Hepatic stellate cell (primary cell): ENCODE data around the gene SPCS2.
"Not testable (repeated sequence)": the region's sequence is repeated elsewhere in the genome, so short reads cannot be mapped to it uniquely, and the experiment has no call there.

ENCODE experiments used
- DNase-seq: peaks from one replicate; pipeline ENCODE4 v3.0.0; 2011; ENCODE audit warnings: low spot score

Gene SPCS2

DNA sequence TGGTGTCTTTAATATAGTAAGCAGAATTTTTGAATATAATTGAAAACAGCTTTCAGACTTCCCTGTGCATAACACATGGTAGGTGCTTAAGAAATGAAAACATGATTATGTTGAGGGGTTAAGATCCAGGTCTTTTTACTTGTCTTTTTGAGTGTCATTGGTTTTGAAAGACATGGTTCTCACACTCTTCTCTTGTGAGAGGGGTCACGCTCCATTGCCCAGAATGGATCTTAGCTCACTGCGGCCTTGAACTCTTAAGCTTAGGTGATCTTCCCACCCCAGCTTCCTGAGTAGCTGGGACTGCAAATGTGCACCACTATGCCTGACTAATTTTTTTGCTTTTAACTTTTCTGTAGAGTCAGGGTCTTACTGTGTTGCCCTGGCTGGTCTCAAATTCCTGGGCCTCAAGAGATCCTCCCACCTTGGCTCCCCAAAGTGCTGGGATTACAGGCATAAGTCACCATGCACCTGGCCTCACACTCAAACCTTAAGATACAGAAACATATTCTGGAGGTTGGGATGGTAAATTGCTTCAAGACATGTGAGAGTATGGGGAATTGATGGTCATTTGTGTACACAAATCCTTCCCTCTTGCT, 1.4 kb downstream of the SPCS2 start:
- no peak for DNase-seq

DNA sequence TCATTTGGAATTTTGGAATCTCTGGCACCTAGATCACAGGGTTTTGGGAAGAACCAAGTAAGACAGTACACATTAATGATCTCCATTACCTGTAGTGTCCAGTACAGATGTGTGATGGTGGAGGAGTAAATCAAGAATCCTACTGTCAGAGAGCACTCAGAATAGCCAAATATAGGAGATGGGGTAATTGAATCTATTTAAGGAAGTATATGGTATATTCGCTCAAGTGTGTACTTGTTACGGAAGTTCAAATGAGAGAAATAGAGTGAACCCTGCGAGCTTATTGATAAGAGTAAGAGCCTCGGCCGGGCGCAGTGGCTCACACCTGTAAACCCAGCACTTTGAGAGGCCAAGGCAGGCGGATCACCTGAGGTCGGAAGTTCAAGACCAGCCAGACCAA, 2.2 kb downstream of the SPCS2 start:
- DNase-seq, result no peak

DNA sequence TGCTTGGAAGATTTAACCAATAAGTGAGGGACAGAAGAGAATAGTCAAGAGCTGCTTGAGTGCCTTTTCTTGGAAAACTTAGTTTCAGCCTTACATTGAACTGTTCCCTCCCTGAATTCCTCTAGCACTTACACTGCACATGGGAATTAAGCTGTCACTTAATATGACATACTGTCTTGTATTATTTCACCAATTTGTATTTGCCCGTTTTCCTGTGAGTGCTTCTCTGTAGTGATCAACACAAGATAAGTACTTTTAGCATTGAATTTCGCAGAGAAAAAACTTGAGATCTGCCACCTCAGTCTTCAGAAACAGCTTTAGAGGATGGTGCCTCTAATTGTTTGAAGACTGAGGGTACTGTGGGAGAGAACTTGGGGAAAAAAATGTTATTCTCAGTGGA, 3.7 kb downstream of the SPCS2 start:
- DNase-seq, result no peak

DNA sequence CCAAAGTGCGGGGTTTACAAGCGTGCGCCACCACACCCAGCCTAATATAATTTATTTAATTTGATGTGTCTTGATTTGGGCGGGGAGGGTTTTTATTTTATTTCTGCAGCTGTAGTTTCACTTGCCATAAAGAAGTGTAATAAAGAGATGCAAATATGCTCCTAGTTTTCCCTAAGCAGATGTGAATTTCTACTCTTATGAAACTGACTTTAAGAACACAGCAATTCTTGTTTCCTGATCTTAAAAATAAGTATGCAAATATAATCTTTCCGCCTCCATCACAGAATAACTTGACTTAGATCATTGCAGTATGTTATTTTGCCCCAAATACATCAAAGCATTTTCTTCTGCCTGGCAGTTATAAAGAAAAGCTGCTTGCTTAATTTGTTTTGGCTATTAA, 4.4 kb downstream of the SPCS2 start:
- no peak for DNase-seq

DNA sequence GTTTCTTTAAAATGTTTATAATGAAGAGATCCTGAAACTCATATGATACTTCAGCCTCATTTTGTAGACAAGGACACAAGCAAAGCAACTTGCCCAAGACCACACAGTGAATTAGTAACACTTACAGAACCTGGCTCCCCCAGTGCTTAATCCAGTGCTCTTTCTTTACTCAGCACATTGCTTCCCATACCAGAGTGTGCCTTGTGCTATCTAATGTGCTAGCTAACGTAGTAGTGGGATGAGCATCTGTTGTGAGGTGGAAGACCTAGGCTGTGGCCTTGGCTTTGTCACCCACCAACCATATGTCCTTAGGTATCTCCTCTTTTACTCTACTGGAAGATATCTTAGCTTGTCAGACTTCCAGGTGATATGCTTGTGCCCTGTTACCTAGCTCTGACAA, 5.1 kb downstream of the SPCS2 start:
- no peak for DNase-seq

DNA sequence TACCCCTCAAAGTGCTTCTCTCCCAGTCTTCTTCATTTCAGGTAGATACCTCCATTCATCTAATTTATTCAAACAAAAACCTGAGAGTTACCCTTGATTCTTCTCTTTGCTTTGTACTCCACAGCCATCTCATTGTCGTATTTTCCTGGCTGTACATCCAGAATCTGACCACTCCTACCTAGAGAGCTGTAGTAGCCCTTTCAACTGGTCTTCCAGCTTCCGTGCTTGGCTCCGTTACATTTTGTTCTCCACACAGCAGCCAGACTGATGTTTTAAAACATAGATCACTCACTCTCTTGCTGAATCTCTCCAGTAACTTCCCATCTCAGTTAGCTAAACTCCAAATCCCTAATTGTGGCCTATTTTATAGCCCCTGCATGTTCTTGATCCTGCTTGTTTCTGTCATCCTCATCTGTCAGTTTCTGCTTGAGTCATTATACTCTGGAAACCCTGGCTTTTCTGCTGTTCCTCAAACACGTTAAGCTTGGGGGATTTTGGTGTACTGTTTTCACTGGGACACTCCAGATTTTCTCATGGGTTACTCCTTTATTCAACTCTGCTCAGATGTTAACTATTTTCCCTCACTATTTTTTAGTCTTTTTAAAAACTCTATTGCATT, 7.4 kb downstream of the SPCS2 start:
- DNase-seq, result no peak

DNA sequence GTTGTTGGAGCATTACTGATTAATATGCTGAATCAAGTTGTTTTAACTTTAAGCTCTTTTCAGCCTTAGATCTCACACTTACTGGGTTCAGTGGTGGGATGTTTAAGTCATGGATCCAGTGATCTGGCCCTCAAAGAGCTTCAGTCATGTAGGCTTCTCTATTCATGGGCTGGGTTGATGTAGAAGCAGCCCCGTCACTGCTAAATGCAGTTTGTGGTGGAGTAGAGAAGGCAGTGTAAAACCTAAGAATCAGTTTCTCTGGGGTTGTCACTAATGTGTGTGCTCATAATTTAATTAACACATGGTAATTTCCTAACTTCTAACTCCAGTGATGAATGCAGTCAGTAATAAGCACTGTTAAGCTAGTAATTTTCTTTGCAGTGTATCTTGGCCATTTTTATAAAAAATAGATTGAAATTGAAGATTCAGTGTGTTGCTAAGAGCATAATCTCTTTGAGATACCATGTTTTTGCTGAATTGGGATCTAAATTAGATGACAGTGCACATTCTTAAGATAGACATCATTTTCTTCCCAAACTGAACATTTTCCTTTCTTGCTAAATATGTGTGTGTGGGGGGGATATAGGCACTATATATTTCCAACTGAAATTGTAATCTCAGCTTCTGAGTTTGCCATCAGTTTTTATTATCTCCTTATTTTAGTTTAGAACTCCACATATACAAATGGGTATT, 9.0 kb downstream of the SPCS2 start:
- no peak for DNase-seq

DNA sequence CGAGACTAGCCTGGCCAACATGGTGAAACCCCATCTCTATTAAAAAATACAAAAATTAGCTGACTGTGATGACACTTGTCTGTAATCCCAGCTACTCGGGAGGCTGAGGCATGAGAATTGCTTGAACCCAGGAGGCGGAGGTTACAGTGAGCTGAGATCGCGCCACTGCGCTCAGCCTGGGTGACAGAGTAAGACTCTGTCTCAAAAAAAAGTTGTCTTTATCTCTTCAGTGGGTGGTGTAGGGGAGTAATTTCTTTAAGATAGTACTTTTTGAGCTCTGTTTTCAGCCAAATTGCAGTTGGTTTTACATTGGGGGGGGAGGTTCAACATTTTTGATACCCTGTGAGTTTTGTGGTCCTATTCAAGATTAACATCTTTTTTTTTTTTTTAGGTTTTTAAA, 11.1 kb downstream of the SPCS2 start:
- not testable (repeated sequence) for DNase-seq

DNA sequence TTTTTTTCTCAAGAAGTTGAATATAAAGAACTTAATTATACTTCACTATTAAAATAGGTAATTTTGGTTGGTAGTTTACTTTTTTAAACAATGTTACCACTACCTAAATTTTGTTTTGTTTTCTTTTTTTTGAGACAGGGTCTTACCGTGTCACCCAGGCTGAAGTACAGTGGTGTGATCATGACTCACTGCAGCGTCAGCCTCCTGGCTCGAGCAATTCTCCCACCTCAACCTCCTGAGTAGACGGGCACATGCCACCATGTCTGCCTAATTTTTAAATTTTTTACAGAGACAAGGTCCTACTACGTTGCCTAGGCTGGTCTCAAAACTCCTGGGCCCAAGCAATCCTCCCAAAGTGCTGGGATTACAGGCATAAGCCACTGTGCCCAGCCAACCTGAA, 17.6 kb downstream of the SPCS2 start:
- no peak for DNase-seq

DNA sequence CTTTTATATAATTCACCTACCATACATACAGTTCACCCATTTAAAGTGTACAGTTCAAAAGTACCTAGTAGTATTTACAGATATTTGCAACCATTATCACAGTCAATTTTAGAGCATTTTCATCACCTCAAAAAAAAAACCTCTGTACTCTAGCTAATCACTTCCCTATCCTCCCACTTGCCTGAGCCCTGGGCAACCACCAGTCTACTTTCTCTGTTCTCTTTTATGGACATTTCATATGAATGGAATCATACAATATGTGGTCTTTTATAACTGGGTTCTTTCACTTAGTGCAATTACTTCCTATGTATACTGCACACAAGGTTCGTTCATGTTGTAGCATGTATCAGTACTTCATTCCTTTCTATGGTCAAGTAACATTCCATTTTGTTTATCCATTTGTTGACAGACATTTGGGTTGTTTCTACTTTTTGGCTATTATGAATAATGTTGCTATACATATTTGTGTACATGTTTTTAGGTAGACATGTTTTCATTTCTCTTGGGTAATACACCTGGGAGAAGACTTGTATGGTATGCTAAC, 21.9 kb downstream of the SPCS2 start:
- DNase-seq, result no peak

DNA sequence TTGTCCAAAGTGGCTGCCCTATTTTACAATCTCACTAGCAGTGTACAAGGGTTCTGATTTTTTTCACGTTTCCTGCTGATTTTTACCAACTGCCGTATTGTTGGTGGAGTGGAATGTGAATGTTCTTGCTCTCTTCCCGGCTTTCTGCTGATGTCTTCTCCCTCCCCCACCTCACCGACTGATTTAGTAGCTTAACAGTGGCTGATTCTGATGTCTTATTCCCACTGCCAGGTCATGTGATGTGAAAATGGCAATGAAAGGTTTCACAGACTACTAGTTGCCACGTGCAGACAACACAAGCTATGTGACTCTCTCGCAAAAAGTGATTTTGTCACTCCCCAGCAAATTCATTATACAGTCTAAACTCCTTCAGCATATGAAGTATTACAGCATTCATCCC, 22.4 kb downstream of the SPCS2 start:
- DNase-seq, result no peak

DNA sequence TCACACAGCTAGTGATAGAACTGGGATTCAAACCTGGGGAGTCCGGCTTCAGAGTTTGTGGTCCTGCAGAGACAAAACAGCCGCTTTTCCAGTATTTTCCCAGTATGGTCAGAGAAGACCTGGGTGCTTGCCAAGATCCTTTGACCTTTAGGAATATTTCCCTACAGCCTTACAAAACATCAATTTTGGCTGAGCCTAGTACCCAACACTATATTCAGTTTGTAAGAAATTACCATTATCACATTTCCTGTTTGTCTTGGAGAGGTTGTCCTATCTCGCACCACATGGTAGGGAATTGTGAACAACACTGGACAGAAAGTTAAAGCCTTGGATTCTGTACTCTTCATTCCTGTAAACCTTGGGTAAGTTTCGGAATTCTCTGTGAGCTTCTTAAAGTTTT, 29.0 kb downstream of the SPCS2 start:
- DNase-seq, result no peak

DNA sequence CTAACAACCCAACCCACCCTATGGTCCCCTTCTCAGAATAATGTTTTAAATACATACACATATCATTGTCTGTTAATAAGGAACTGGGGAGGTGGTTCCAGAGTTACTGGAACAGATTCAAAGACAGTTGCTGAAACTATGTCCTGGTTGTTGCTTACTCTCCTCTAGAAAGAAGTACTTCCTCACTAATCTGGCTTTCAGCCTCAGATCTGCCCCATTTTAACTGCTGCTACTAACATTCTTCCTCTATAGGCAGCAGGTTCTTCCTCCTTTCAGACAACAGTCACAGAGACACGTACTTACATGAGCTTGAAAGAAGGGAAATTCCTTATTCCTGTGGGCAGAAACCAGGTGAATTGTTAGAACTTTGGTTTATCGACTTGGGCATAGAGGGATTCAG, 31.6 kb downstream of the SPCS2 start:
- no peak for DNase-seq

DNA sequence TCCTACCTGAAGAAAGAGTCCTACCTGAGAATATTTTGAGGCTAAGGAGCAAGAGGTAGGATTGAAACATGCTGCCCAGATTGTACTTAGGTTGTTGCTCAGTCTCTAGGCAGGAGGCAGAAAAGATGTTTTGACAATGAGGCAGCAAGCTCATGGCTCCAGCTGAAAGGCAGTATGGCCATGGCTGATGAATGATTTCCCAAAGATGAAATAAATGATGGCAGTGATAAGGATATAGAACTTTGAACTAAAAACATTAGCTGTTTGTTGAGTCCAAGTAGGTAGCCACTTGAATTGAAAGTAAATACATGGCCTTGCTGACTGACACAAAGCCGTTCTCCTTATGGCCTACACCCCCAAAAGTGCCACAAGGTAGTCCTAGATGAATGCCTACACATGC, 32.8 kb downstream of the SPCS2 start:
- DNase-seq, result no peak

DNA sequence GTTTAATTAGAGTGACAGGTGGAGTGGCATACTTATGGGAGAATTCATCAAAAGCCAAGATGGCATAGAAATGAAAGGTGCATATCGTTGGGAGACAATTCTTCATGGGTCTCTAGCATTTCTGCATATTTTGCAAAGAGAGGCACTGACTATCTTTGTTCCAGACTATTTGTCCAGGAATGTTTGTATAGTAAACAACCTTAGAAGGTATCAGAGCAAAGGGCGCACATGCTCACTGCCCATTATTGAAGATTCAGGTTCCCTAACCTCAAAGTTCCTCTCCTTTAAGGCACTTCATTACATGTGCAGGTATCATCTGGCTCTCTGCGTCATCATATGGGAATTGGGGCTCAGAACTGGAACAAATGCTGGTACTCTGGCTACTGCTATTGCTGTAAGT, 35.0 kb downstream of the SPCS2 start:
- DNase-seq, result no peak

DNA sequence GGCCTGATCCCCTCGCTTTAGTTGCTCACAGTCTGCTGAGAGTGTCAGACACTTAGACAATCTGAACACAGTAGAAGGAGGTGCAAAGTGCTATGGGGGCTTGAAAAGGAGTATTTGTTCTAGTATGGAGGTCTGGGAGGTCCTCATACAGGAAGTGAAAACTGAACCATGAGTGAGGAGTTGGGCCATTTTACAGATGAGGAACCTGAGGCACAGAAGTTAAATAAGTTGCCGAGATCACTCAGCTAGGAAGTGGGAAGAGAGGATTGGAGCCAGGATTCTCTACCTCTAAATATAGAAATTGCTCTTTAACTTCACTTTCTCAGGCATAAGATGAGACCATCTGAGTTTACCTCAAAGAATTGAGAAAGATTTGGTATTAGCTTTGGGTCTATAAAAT, 35.7 kb downstream of the SPCS2 start:
- no peak for DNase-seq

DNA sequence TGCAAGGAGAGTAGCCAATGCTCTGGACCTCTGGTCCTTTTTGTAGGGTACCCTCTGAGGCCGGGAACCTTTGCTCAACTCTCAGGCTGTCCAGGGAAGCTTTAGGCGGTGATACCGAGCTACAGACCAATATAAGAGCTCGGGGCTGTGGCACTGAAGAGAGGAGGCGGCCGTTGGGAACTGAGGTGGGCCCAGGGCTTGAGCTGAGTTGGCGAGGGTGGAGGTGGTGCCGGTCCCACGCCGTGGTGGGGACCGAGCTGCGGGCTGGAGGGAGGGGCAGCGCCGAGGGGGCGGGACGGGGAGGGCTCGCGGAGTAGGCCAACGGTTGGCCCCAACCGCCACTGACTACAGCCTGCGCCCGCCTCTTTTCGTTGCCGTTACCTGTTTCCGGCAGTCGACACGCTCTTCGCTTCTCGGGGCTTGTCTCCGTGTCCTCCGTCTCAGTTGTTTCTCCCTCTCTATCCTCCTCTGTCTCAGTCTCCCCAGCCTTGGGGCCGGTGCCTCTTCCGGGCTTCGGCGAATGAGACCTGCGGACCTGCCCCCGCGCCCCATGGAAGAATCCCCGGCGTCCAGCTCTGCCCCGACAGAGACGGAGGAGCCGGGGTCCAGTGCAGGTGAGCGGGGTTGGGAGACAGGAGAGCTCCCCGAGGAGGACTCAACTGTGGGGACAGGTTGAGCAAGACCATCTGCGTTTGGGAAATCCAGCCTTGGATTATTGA, 39.6 kb downstream of the SPCS2 start, which contains the start of gene NEU3:
NEU3 (plus strand) TSS at position 393 of the 719 bp plus-strand sequence; CDS start at position 521, 128 bp downstream.
- DNase-seq, result peak; percentile 78

DNA sequence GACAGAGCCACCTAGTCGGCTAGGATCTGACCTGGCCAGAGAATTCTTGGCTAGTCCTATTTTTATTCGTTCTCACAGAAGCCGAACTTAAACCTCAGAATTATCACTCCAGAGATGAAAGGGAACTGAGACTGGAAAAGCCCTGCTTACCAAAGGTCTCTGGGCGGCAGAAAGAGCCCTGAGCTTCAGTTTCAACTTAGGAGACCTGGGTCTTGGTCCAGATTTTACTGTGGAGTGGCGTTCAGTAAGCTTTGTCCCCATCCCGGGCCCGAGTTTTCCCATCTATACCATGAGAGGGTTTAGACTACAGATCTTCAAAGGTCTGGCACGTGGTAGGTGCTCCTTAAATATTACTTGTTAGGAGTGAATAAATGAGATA, 40.2 kb downstream of the SPCS2 start:
- peak; percentile 15 for DNase-seq

DNA sequence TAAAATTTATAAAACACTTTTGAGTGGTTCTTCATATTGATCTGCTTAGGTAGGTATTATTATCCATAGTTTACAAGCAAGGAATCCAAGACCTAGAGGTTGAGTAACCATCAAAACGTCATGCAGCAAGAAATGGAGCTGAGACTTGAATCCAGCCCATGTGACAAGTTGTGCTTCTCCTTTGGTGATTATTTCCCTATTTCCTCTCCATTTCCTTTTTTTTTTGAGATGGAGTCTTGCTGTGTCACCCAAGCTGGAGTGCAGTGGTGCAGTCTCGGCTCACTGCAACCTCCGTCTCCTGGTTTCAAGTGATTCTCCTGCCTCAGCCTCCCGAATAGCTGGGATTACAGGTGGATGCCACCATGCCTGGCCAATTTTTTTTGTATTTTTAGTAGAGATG, 41.1 kb downstream of the SPCS2 start:
- DNase-seq, result not testable (repeated sequence)

DNA sequence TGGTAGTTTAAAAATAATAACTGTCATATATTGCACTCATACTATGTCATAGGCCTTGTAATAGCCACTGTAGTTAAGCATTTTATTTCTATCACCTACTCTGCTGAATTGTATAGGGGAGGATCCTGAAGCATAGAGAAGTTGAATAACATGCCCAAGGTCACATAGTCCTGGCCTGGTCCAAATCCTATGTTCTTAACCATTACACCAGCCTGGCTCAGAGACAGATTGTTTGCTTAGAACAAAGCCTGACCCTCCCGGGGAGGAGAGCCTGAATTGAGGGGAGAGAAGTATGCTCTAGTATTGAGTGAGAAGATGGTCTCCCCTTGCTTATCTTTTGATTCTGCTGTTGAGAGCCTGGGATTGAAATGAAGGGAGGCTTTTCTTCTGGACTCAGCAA, 41.9 kb downstream of the SPCS2 start:
- no peak for DNase-seq

DNA sequence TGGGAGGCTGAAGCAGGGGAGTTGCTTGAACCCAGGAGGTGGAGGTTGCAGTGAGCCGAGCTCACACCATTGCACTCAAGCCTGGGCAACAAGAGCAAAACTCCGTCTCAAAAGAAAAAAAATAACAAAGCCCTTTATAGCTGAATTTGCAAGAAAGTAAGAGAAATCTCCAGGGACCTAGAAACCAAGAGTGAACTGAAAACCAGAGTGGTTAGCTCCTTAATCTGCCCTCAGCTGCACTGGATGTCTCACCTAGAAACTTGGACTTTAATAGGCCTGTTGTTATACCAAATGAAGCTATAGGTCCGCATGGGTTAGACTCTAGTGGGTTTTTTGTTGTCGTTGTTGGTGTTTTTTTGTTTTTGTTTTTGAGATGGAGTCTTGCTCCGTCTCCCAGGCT, 43.8 kb downstream of the SPCS2 start:
- DNase-seq, result no peak

DNA sequence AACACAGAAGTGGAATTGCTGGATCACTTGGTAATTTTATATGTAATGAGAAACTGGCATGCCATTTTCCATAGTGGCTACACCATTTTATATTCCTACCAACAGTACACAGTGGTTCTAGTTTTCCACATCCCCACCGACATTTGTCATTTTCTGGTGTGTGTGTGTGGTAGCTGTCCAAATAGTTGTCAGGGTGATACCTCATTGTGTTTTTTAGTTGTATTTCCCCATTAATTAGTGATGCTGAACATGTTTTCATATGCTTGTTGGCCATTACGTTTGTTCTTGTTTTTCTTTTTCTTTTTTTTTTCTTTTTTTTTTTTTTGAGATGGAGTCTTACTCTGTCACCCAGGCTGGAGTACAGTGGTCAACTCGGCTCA, 51.9 kb downstream of the SPCS2 start:
- DNase-seq, result no peak

DNA sequence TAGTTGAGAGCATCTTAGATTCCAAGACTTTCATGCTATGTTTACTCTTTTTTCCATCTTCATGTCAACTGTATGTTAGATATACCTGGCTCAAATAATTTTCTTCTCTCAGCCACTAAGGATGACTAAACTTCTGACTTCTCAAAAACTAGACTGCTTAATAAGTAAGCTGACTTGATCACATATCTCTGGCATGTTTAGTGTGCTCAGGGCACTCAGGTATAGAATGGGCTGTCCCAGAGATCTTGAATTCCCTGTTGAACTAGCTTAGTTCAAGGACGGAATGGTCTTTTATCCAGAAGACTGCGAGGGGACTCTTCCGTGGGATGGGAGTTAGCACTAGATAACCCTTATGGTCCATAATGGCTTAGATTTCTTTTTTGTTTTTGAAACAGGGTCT, 52.6 kb downstream of the SPCS2 start:
- DNase-seq, result no peak
